ENCODE data around the gene ZBTB2. TPM values are rescaled to one million over a fixed set of nuclear protein-coding genes. Genes with fewer than 3 reads are reported as not detected.
"Not testable (repeated sequence)": the region's sequence is repeated elsewhere in the genome, so short reads cannot be mapped to it uniquely, and the experiment has no call there.

ZBTB2 gene
- total RNA-seq, 1 experiment from 2014 or later: 20.3 TPM

DNA sequence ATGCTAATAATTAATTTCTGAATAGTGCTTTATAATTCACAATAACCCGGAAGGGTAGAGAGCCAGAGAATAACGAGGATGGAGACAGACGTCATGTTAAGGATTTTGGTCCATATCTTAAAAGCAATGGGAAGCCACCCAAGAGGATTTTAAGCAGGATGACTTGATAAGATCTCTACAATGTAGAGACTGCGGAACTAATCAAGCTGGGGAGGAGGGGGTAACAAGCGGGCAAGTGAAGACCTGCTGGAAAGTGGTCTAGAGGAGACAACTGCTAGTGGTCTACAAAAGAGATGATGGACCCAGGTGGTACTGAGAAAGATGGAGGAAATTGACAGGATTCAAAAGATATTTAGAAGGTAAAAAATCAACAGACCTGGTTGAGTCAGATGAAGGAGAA lies 7.2 kb downstream of the ZBTB2 start:
- ATAC-seq (no peak), DNase-seq (no peak)
- H3K36me3 ChIP-seq (ENCODE audit: low read depth, low read length): peaks cover 11% of the 10 kb centered on the region; the same call in 1 of the 2 replicates
- H3K9ac ChIP-seq (ENCODE audit: low read length): no peak overlapping the region
- no peaks in the 10 kb centered on the region for H3K27me3 ChIP-seq (ENCODE audit: low read length)
- H3K9me2 ChIP-seq (replicated peaks; ENCODE audit: low read length): no peaks in the 10 kb centered on the region
- H4K20me1 ChIP-seq (ENCODE audit: low read length): no peaks in the 10 kb centered on the region
- H2AFZ ChIP-seq (ENCODE audit: low read length): no peak overlapping the region
- CTCF ChIA-PET: no interaction called here
- H3K27ac ChIP-seq (ENCODE audit: low read length): no peak overlapping the region
- H3K79me2 ChIP-seq (ENCODE audit: low read length): peaks cover 86% of the 10 kb centered on the region
- no peaks in the 10 kb centered on the region for H3F3A ChIP-seq (ENCODE audit: low read length, unreplicated experiment)
- no peaks in the 10 kb centered on the region for H3K9me3 ChIP-seq (ENCODE audit: low read length)
- no peak for TF ChIP-seq EZH2phosphoT487 (IDR thresholded peaks at IDR 0.05; ENCODE audit: borderline replicate concordance, low read length)
- no peak for TF ChIP-seq CTCF (conservative IDR thresholded peaks at IDR 0.05; ENCODE audit: low read depth, low read length)
- TF ChIP-seq EZH2 (IDR thresholded peaks at IDR 0.05; ENCODE audit: low read length, unreplicated experiment): no peak
- no peak overlapping the region for H3K4me3 ChIP-seq (ENCODE audit: low read length)
- BruUV-seq (replicated peaks): no TSS peak
- peaks cover 9% of the 10 kb centered on the region for H3K4me1 ChIP-seq (ENCODE audit: insufficient read depth, low read length)
- H3K4me2 ChIP-seq (ENCODE audit: low read length): no peak overlapping the region
- POLR2A ChIA-PET (ENCODE audit: unreplicated experiment): no interaction called here
- intact Hi-C loops (cut with micrococcal nuclease): no loop called here

- H3K36me3 ChIP-seq (ENCODE audit: low read depth, low read length); POLR2A ChIA-PET (ENCODE audit: unreplicated experiment); H3K9ac ChIP-seq (ENCODE audit: low read length); H4K20me1 ChIP-seq (ENCODE audit: low read length); H3K9me3 ChIP-seq (ENCODE audit: low read length); H3F3A ChIP-seq (ENCODE audit: low read length, unreplicated experiment); intact Hi-C loops (cut with micrococcal nuclease); ATAC-seq; CTCF ChIA-PET; H3K4me2 ChIP-seq (ENCODE audit: low read length); H3K27me3 ChIP-seq (ENCODE audit: low read length); BruUV-seq (replicated peaks); H3K4me3 ChIP-seq (ENCODE audit: low read length); H3K27ac ChIP-seq (ENCODE audit: low read length); H2AFZ ChIP-seq (ENCODE audit: low read length); H3K4me1 ChIP-seq (ENCODE audit: insufficient read depth, low read length); H3K9me2 ChIP-seq (replicated peaks; ENCODE audit: low read length); DNase-seq: not testable (repeated sequence)
- peaks cover 85% of the 10 kb centered on the region for H3K79me2 ChIP-seq (ENCODE audit: low read length)
These were observed 8.7 kb downstream of the ZBTB2 start for GRCh38 chr6:151382631-151383030.

- no peaks in the 10 kb centered on the region for H3F3A ChIP-seq (ENCODE audit: low read length, unreplicated experiment)
- H3K9ac ChIP-seq (ENCODE audit: low read length): no peak overlapping the region
- TF ChIP-seq EZH2phosphoT487 (IDR thresholded peaks at IDR 0.05; ENCODE audit: borderline replicate concordance, low read length) (no peak), CTCF (conservative IDR thresholded peaks at IDR 0.05; ENCODE audit: low read depth, low read length) (no peak), EZH2 (IDR thresholded peaks at IDR 0.05; ENCODE audit: low read length, unreplicated experiment) (no peak)
- H3K36me3 ChIP-seq (ENCODE audit: low read depth, low read length): no peaks in the 10 kb centered on the region
- no peaks in the 10 kb centered on the region for H3K9me2 ChIP-seq (replicated peaks; ENCODE audit: low read length)
- H3K27ac ChIP-seq (ENCODE audit: low read length): no peak overlapping the region
- DNase-seq (no peak), ATAC-seq (no peak)
- POLR2A ChIA-PET (ENCODE audit: unreplicated experiment): no interaction called here
- no peak overlapping the region for H3K4me2 ChIP-seq (ENCODE audit: low read length)
- H4K20me1 ChIP-seq (ENCODE audit: low read length): no peaks in the 10 kb centered on the region
- H3K4me1 ChIP-seq (ENCODE audit: insufficient read depth, low read length): no peaks in the 10 kb centered on the region
- H3K27me3 ChIP-seq (ENCODE audit: low read length): no peaks in the 10 kb centered on the region
- H3K79me2 ChIP-seq (ENCODE audit: low read length): peaks cover 84% of the 10 kb centered on the region
- H2AFZ ChIP-seq (ENCODE audit: low read length): no peak overlapping the region
- CTCF ChIA-PET: no interaction called here
- no peaks in the 10 kb centered on the region for H3K9me3 ChIP-seq (ENCODE audit: low read length)
- intact Hi-C loops (cut with micrococcal nuclease): no loop called here
- H3K4me3 ChIP-seq (ENCODE audit: low read length): no peak overlapping the region
- BruUV-seq (replicated peaks): no TSS peak
These were observed 9.6 kb downstream of the ZBTB2 start for GRCh38 chr6:151381722-151382121.
